Islet precursor cell (in vitro differentiated cells): ENCODE data around the gene ENO1.

Experiments used
- DNase-seq: peaks from one replicate; pipeline ENCODE4 v3.0.0-alpha.2; 2018

Gene ENO1

GRCh38 chr1:8870103-8870502 lies 8.4 kb downstream of the ENO1 start:
- DNase-seq = no peak

GRCh38 chr1:8867878-8868567 lies 10.5 kb downstream of the ENO1 start:
- no peak for DNase-seq

- no peak for DNase-seq
Observed at GRCh38 chr1:8866792-8867415, 11.6 kb downstream of the ENO1 start.

- no peak for DNase-seq
Observed at GRCh38 chr1:8866173-8866791, 12.2 kb downstream of the ENO1 start.

- DNase-seq = no peak
Observed at GRCh38 chr1:8864713-8865344, 13.7 kb downstream of the ENO1 start.

- no peak for DNase-seq
Observed at GRCh38 chr1:8863794-8864233, 14.7 kb downstream of the ENO1 start.

- DNase-seq = no peak
Observed at GRCh38 chr1:8863138-8863537, 15.3 kb downstream of the ENO1 start.

- peak; percentile 86 for DNase-seq
Observed at GRCh38 chr1:8862528-8862927, 16.0 kb downstream of the ENO1 start.

- DNase-seq = no peak
Observed at GRCh38 chr1:8860738-8861516, 17.6 kb downstream of the ENO1 start.

GRCh38 chr1:8858888-8859706 lies 19.4 kb downstream of the ENO1 start:
- DNase-seq = no peak

- DNase-seq = peak; percentile 89
Observed at GRCh38 chr1:8858112-8858668, 20.3 kb downstream of the ENO1 start.

- no peak for DNase-seq
Observed at GRCh38 chr1:8856689-8857412, 21.6 kb downstream of the ENO1 start.

- no peak for DNase-seq
Observed at GRCh38 chr1:8854240-8854639, 24.2 kb downstream of the ENO1 start.

GRCh38 chr1:8851060-8851459 lies 27.4 kb downstream of the ENO1 start:
- no peak for DNase-seq

GRCh38 chr1:8848663-8849386 lies 29.7 kb downstream of the ENO1 start:
- DNase-seq = peak; percentile 92

GRCh38 chr1:8847990-8848389 lies 30.5 kb downstream of the ENO1 start:
- DNase-seq = no peak

GRCh38 chr1:8846263-8846662 lies 32.2 kb downstream of the ENO1 start:
- no peak for DNase-seq

- DNase-seq = no peak
Observed at GRCh38 chr1:8845104-8846097, 33.1 kb downstream of the ENO1 start.

- no peak for DNase-seq
Observed at GRCh38 chr1:8844501-8845006, 33.9 kb downstream of the ENO1 start.
